ENCODE data around the gene CTIF. TPM values are rescaled to one million over a fixed set of nuclear protein-coding genes. Genes with fewer than 3 reads are reported as not detected.

Gene CTIF
- total RNA-seq, 3 donors from 2014 or later, result 13.2 to 50.3 (median 19.6) TPM

GRCh38 chr18:48600456-48601090, 61.7 kb downstream of the CTIF start:
- no peaks in the 10 kb centered on the region for H3K9me3 ChIP-seq
- H3K36me3 ChIP-seq (ENCODE audit: low read depth), result no peaks in the 10 kb centered on the region
- no peak for ATAC-seq
- intact Hi-C loops (cut with DNase I, micrococcal nuclease), result no loop called here
- no peaks in the 10 kb centered on the region for H3K4me1 ChIP-seq (ENCODE audit: low read depth)
- DNase-seq, result no peak
- TF ChIP-seq CTCF (IDR thresholded peaks at IDR 0.05), result no peak
- no peak overlapping the region for H3K4me3 ChIP-seq

- intact Hi-C loops (cut with DNase I, micrococcal nuclease), result no loop called here
- ATAC-seq, result no peak
- no peaks in the 10 kb centered on the region for H3K4me1 ChIP-seq (ENCODE audit: low read depth)
- DNase-seq, result no peak
- no peak for TF ChIP-seq CTCF (IDR thresholded peaks at IDR 0.05)
- no peaks in the 10 kb centered on the region for H3K9me3 ChIP-seq
- H3K4me3 ChIP-seq, result no peak overlapping the region
- H3K36me3 ChIP-seq (ENCODE audit: low read depth), result no peaks in the 10 kb centered on the region
These were observed 62.5 kb downstream of the CTIF start for GRCh38 chr18:48601343-48601742.

GRCh38 chr18:48602759-48603390, 64.0 kb downstream of the CTIF start:
- DNase-seq (no peak), ATAC-seq (no peak)
- Histone ChIP-seq H3K36me3 (ENCODE audit: low read depth) (no peaks in the 10 kb centered on the region), H3K9me3 (no peaks in the 10 kb centered on the region), H3K4me1 (ENCODE audit: low read depth) (no peaks in the 10 kb centered on the region), H3K4me3 (no peak overlapping the region)
- TF ChIP-seq CTCF (IDR thresholded peaks at IDR 0.05), result no peak
- intact Hi-C loops (cut with DNase I, micrococcal nuclease), result no loop called here

GRCh38 chr18:48605408-48605845, 66.6 kb downstream of the CTIF start:
- TF ChIP-seq CTCF (IDR thresholded peaks at IDR 0.05), result no peak
- intact Hi-C loops (cut with DNase I, micrococcal nuclease), result no loop called here
- DNase-seq (no peak), ATAC-seq (no peak)
- H3K4me1 ChIP-seq (ENCODE audit: low read depth), result no peaks in the 10 kb centered on the region
- no peaks in the 10 kb centered on the region for H3K36me3 ChIP-seq (ENCODE audit: low read depth)
- H3K9me3 ChIP-seq, result no peaks in the 10 kb centered on the region
- no peak overlapping the region for H3K4me3 ChIP-seq

GRCh38 chr18:48607056-48607984, 68.5 kb downstream of the CTIF start:
- H3K9me3 ChIP-seq, result no peaks in the 10 kb centered on the region
- H3K36me3 ChIP-seq (ENCODE audit: low read depth), result no peaks in the 10 kb centered on the region
- H3K4me3 ChIP-seq, result no peak overlapping the region
- no peak for TF ChIP-seq CTCF (IDR thresholded peaks at IDR 0.05)
- no peaks in the 10 kb centered on the region for H3K4me1 ChIP-seq (ENCODE audit: low read depth)
- no peak for ATAC-seq
- DNase-seq, result peak in 1 of 3 donors; percentile 7
- intact Hi-C loops (cut with DNase I, micrococcal nuclease), result no loop called here

Measured in mucosa of descending colon (tissue), 3 donors.